ENCODE results near the gene TPST1.

TPST1 gene

GRCh38 chr7:66304536-66304935, 99.4 kb downstream of the TPST1 start:
- CTCF ChIA-PET: no interaction called here
- no peak for TF ChIP-seq HDGF (IDR thresholded peaks at IDR 0.05; ENCODE audit: borderline replicate concordance)
- TF ChIP-seq ZNF384 (IDR thresholded peaks at IDR 0.05): no peak
- TF ChIP-seq BHLHE40 (IDR thresholded peaks at IDR 0.05; ENCODE audit: borderline replicate concordance): no peak
- no peak for TF ChIP-seq TARDBP (IDR thresholded peaks at IDR 0.05)
- TF ChIP-seq L3MBTL2 (conservative IDR thresholded peaks at IDR 0.05): no peak
- no peak for TF ChIP-seq PKNOX1 (IDR thresholded peaks at IDR 0.05)
- TF ChIP-seq FOXM1 (IDR thresholded peaks at IDR 0.05; ENCODE audit: borderline replicate concordance): no peak
- TF ChIP-seq FOXA1 (IDR thresholded peaks at IDR 0.05): no peak
- TF ChIP-seq ELF4 (IDR thresholded peaks at IDR 0.05): no peak
- no peak for TF ChIP-seq SUZ12 (IDR thresholded peaks at IDR 0.05)
- POLR2A ChIA-PET: no interaction called here

GRCh38 chr7:66306243-66306642, 101.1 kb downstream of the TPST1 start:
- ChIA-PET POLR2A (no interaction called here), CTCF (no interaction called here)
- TF ChIP-seq FOXK2 (IDR thresholded peaks at IDR 0.05) (no peak), FOXA1 (IDR thresholded peaks at IDR 0.05) (no peak), SP1 (IDR thresholded peaks at IDR 0.05) (no peak), NFRKB (IDR thresholded peaks at IDR 0.05) (no peak), PKNOX1 (IDR thresholded peaks at IDR 0.05) (no peak), BHLHE40 (IDR thresholded peaks at IDR 0.05; ENCODE audit: borderline replicate concordance) (no peak), ZNF384 (IDR thresholded peaks at IDR 0.05) (no peak), SUZ12 (IDR thresholded peaks at IDR 0.05) (no peak), L3MBTL2 (conservative IDR thresholded peaks at IDR 0.05) (no peak), CTBP1 (IDR thresholded peaks at IDR 0.05; ENCODE audit: borderline replicate concordance) (no peak), ELF4 (IDR thresholded peaks at IDR 0.05) (no peak), TARDBP (IDR thresholded peaks at IDR 0.05) (no peak)
- no peak for DNase-seq (ENCODE audit: extremely low spot score)

More at GRCh38 chr7:66304536-66304935, 99.4 kb downstream of the TPST1 start:
- no peak for DNase-seq (ENCODE audit: extremely low spot score)

DNA sequence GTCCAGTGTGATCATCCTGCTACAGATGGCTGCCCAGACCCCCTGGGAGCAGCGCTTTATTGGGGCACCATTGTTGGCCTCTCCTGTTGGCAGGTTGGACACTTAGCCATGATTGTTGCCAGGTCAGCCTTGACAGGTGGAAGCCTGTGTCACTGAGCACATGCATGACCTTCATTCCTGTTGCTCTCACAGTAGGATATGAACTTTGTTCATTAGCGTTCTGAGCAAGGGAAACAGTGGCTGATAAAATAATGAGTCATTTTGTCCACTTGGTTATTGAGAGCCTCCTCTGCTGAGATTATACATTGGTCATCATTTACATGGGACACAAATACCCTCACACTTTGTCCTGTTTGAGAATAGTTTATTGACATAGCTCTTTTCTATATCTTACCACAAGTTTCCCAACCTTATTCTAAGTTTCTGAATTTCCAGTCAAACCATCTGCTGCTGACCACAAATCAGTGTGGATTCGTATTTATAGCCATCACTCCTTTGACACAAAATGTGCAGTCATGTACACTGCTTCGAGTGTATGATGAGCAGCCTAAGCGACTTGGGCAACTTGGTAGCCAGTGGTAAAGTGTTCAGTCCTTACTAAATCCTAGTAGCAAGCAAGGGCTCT, 102.6 kb downstream of the TPST1 start:
- no peak for TF ChIP-seq PKNOX1 (IDR thresholded peaks at IDR 0.05)
- TF ChIP-seq ZNF384 (IDR thresholded peaks at IDR 0.05): no peak
- no peak for TF ChIP-seq BHLHE40 (IDR thresholded peaks at IDR 0.05; ENCODE audit: borderline replicate concordance)
- no peak for TF ChIP-seq ELF4 (IDR thresholded peaks at IDR 0.05)
- TF ChIP-seq HDGF (IDR thresholded peaks at IDR 0.05; ENCODE audit: borderline replicate concordance): no peak
- TF ChIP-seq FOXA1 (IDR thresholded peaks at IDR 0.05): no peak
- TF ChIP-seq ARNT (IDR thresholded peaks at IDR 0.05): no peak
- no peak for TF ChIP-seq L3MBTL2 (conservative IDR thresholded peaks at IDR 0.05)
- no peak for TF ChIP-seq NFRKB (IDR thresholded peaks at IDR 0.05)
- TF ChIP-seq LEF1 (IDR thresholded peaks at IDR 0.05; ENCODE audit: borderline replicate concordance): no peak
- TF ChIP-seq FOXK2 (IDR thresholded peaks at IDR 0.05): no peak
- no peak for TF ChIP-seq FOXM1 (IDR thresholded peaks at IDR 0.05; ENCODE audit: borderline replicate concordance)
- no peak for TF ChIP-seq TARDBP (IDR thresholded peaks at IDR 0.05)
- no peak for TF ChIP-seq CTBP1 (IDR thresholded peaks at IDR 0.05; ENCODE audit: borderline replicate concordance)
- TF ChIP-seq SUZ12 (IDR thresholded peaks at IDR 0.05): no peak
- TF ChIP-seq SP1 (IDR thresholded peaks at IDR 0.05): no peak
- no peak for DNase-seq (ENCODE audit: extremely low spot score)
- POLR2A ChIA-PET: no interaction called here
- CTCF ChIA-PET: no interaction called here

DNA sequence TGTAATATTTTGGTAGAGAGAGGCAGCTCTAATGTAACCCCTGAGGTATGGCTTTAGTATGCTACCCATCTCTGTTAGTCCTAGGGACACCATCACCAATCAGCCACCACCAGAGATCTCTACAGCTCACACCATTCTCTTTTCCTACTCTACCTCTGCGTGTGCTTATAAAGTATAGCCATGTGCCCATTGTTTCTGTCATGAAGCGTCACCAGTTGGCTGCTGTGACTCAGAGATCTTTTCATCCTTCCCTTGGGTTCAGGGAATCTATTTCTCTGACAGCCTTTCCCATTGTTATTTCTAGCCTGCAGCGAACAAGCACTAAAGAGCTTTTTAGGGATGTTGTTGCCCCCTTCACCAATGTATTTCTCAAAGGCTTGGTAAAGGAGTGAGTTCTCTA, 103.3 kb downstream of the TPST1 start:
- DNase-seq (ENCODE audit: extremely low spot score): no peak
- ChIA-PET POLR2A (no interaction called here), CTCF (no interaction called here)
- TF ChIP-seq CTBP1 (IDR thresholded peaks at IDR 0.05; ENCODE audit: borderline replicate concordance) (no peak), TARDBP (IDR thresholded peaks at IDR 0.05) (no peak), ELF4 (IDR thresholded peaks at IDR 0.05) (no peak), FOXA1 (IDR thresholded peaks at IDR 0.05) (no peak), HDGF (IDR thresholded peaks at IDR 0.05; ENCODE audit: borderline replicate concordance) (no peak), NFRKB (IDR thresholded peaks at IDR 0.05) (no peak), L3MBTL2 (conservative IDR thresholded peaks at IDR 0.05) (no peak), ARNT (IDR thresholded peaks at IDR 0.05) (no peak), PKNOX1 (IDR thresholded peaks at IDR 0.05) (no peak), LEF1 (IDR thresholded peaks at IDR 0.05; ENCODE audit: borderline replicate concordance) (no peak), SP1 (IDR thresholded peaks at IDR 0.05) (no peak)

- CTCF ChIA-PET: no interaction called here
- DNase-seq (ENCODE audit: extremely low spot score): no peak
- TF ChIP-seq BHLHE40 (IDR thresholded peaks at IDR 0.05; ENCODE audit: borderline replicate concordance) (no peak), HDGF (IDR thresholded peaks at IDR 0.05; ENCODE audit: borderline replicate concordance) (no peak), CTBP1 (IDR thresholded peaks at IDR 0.05; ENCODE audit: borderline replicate concordance) (no peak), ARNT (IDR thresholded peaks at IDR 0.05) (no peak), TARDBP (IDR thresholded peaks at IDR 0.05) (no peak), SP1 (IDR thresholded peaks at IDR 0.05) (no peak), NFRKB (IDR thresholded peaks at IDR 0.05) (no peak), SUZ12 (IDR thresholded peaks at IDR 0.05) (no peak), ZNF384 (IDR thresholded peaks at IDR 0.05) (no peak), L3MBTL2 (conservative IDR thresholded peaks at IDR 0.05) (no peak), ELF4 (IDR thresholded peaks at IDR 0.05) (no peak), FOXA1 (IDR thresholded peaks at IDR 0.05) (no peak)
- POLR2A ChIA-PET: no interaction called here
Observed at GRCh38 chr7:66310620-66311019, 105.5 kb downstream of the TPST1 start.
